Measurements from ENCODE around the gene PSMD13.

- no peak for TF ChIP-seq CTCF (conservative IDR thresholded peaks at IDR 0.05 in 1 of 2, IDR thresholded peaks at IDR 0.05 in 1 of 2; ENCODE audit: extremely low read depth in 1 of 2, insufficient read depth in 1 of 2, low read depth in 1 of 2, low read length in 2 of 2)
- no peak for TF ChIP-seq EZH2 (IDR thresholded peaks at IDR 0.05; ENCODE audit: borderline replicate concordance, low read length)
These were observed 55.7 kb downstream of the PSMD13 start for GRCh38 chr11:292211-293121.
